ENCODE results near the gene MAP3K12. TPM values are rescaled to one million over a fixed set of nuclear protein-coding genes. Genes with fewer than 3 reads are reported as not detected.
"Not testable (repeated sequence)": the region's sequence is repeated elsewhere in the genome, so short reads cannot be mapped to it uniquely, and the experiment has no call there.

The MAP3K12 gene
- total and polyA plus RNA-seq, 5 donors, result 7.7 to 9.6 (median 9.2) TPM

DNA sequence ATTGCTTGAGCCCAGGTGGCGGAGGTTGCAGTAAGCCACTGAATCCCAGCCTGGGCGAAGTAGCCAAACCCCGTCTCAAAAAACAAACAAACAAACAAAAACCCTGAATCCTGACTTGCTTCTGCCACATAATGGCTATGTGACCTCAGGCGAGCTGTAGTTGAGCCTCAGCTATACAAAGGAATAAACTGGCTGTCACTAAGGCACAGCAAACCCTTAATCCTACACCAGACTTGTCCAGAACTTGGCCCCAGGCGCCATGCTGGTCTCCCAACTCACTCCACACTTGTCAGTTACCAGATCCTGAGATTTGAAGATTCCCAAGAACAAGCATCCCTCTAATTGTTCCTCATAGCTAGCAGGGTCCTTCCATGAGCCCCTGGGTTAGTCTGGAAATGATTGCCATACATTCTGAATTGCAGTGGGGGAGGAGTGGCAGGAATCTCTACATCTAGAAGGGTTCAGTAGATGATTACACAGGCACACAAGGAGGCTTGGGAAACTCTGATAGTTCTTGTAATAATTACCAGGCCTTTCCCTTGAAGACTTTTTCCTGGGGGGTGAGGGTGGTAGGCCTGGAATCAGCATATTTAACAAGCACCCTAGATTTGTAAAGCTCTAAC, 9.9 kb downstream of the MAP3K12 start:
- no peak for ATAC-seq
- H3K4me3 ChIP-seq (ENCODE audit: low read length), result no peak overlapping the region

GRCh38 chr12:53486736-53487487, 12.3 kb downstream of the MAP3K12 start:
- Histone ChIP-seq H3K27ac (ENCODE audit: low read length) (no peak overlapping the region), H3K4me3 (ENCODE audit: low read length) (no peak overlapping the region), H3K27me3 (ENCODE audit: control insufficient read depth, insufficient read depth) (no peaks in the 10 kb centered on the region), H3K4me1 (ENCODE audit: control insufficient read depth, insufficient read depth, low read length) (no peaks in the 10 kb centered on the region), H3K9me3 (ENCODE audit: control insufficient read depth, low read length) (no peaks in the 10 kb centered on the region)
- peak in 1 of 3 donors; percentile 64 for DNase-seq
- peak in 1 of 2 donors; percentile 3 for ATAC-seq
- WGBS, result 79% methylated on average over 17 of the region's 17 CpGs
- intact Hi-C loops (cut with DNase I), result no loop called here

More for the DNA sequence above, 9.9 kb downstream of the MAP3K12 start:
- Histone ChIP-seq H3K4me1 (ENCODE audit: control insufficient read depth, insufficient read depth, low read length) (peaks cover 4% of the 10 kb centered on the region), H3K27me3 (ENCODE audit: control insufficient read depth, insufficient read depth) (no peaks in the 10 kb centered on the region), H3K9me3 (ENCODE audit: control insufficient read depth, low read length) (no peaks in the 10 kb centered on the region), H3K27ac (ENCODE audit: low read length) (no peak overlapping the region)
- 95% methylated on average over 5 of the region's 5 CpGs for WGBS
- no peak for DNase-seq
- intact Hi-C loops (cut with DNase I), result no loop called here

DNA sequence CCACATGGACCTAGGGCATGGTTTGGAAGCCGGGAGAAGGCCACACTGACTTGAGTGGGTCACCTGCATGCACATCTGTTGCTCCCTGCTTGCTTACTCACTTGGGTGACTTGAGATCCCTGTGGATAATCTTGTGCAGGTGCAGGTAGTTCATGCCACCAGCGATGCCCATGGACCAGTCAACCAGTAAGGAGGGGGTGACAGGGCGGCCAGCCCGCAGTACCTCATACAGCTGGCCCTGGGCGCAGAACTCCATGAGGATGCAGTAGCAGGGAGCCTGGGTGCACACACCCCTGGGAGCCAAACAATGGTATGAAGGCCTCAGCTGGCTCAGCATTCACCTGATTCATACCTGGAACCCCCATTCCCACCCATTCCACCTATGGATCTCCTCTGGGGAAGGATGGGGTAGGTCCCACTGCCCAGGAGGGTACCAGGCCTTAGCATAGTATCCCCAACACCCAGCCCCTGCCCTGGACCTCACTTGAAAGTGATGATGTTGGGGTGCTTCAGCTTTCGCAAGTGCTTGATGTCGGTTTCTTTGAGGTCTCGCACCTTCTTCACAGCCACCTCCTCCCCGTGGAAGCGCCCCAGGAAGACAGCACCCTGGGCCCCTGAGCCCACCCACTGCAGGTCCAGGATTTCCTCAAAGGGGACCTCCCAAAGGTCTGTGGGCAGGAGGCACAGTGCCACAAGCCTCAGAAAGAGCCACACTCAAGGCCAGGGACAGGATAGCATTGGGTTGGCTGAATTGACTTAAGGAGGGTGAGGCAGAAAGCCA, 13.1 kb downstream of the MAP3K12 start:
- H3K27ac ChIP-seq (ENCODE audit: low read length), result no peak overlapping the region
- WGBS, result 93% methylated on average over 10 of the region's 10 CpGs
- intact Hi-C loops (cut with DNase I), result no loop called here

DNA sequence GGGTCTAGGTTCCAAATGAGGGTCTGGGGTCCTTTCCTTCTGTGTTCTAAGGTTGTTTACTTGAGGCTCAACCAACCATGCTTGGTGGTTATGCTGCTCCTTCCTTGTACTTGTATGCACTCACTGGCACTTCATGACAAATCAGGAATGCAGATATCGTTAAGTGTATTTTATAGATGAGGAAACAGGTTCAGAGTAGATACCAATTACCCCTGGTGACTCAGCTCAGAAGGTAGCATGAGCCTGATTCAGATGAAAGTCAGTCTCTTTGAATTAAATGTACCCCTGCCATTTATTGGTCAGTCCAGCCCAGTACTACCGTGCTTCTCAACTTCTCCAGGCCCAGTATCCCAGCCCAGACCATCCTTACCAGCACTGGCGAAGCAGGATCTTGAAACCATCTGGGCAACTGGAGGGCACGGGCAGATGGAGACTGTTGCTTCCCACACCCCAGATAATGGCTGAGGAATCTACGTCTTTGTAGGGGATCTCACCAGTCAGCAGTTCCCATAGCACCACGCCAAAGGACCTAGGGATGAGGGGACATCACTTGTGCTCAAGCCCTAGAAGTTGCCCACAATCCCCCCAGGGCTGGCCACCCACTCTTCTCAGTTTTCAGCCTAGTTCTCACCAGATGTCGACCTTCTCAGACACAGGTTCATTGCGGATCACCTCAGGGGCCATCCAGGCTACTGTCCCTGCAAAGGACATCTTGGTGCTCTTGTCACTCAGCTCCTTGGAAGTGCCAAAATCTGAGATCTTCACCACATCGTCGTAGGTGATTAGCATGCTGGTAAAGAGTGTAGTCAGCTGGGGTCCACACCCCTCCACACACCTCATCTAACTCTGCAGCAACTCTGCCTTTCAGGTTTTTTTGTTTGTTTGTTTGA, 14.3 kb downstream of the MAP3K12 start:
- intact Hi-C loops (cut with DNase I), result no loop called here
- Histone ChIP-seq H3K4me3 (ENCODE audit: low read length) (no peak overlapping the region), H3K4me1 (ENCODE audit: control insufficient read depth, insufficient read depth, low read length) (no peaks in the 10 kb centered on the region), H3K9me3 (ENCODE audit: control insufficient read depth, low read length) (no peaks in the 10 kb centered on the region), H3K27me3 (ENCODE audit: control insufficient read depth, insufficient read depth) (no peaks in the 10 kb centered on the region), H3K27ac (ENCODE audit: low read length) (no peak overlapping the region)
- DNase-seq (no peak), ATAC-seq (no peak)
- 77% methylated on average over 10 of the region's 10 CpGs for WGBS

More for the DNA sequence above, 13.1 kb downstream of the MAP3K12 start:
- H3K9me3 ChIP-seq (ENCODE audit: control insufficient read depth, low read length), result no peaks in the 10 kb centered on the region
- H3K4me1 ChIP-seq (ENCODE audit: control insufficient read depth, insufficient read depth, low read length), result no peaks in the 10 kb centered on the region
- no peak overlapping the region for H3K4me3 ChIP-seq (ENCODE audit: low read length)
- DNase-seq (peak in 1 of 3 donors; percentile 47), ATAC-seq (no peak)
- H3K27me3 ChIP-seq (ENCODE audit: control insufficient read depth, insufficient read depth), result no peaks in the 10 kb centered on the region

- DNase-seq (no peak), ATAC-seq (no peak)
- no peak overlapping the region for H3K4me3 ChIP-seq (ENCODE audit: low read length)
- WGBS, result 89% methylated on average over 4 of the region's 4 CpGs
- intact Hi-C loops (cut with DNase I), result no loop called here
- no peaks in the 10 kb centered on the region for H3K4me1 ChIP-seq (ENCODE audit: control insufficient read depth, insufficient read depth, low read length)
- no peaks in the 10 kb centered on the region for H3K27me3 ChIP-seq (ENCODE audit: control insufficient read depth, insufficient read depth)
- H3K9me3 ChIP-seq (ENCODE audit: control insufficient read depth, low read length), result no peaks in the 10 kb centered on the region
- H3K27ac ChIP-seq (ENCODE audit: low read length), result no peak overlapping the region
These were observed 15.3 kb downstream of the MAP3K12 start for GRCh38 chr12:53483979-53484377.

GRCh38 chr12:53483225-53483978, 15.9 kb downstream of the MAP3K12 start:
- WGBS, result 67% methylated on average over 9 of the region's 9 CpGs
- intact Hi-C loops (cut with DNase I), result no loop called here
- Histone ChIP-seq H3K27ac (ENCODE audit: low read length) (no peak overlapping the region), H3K9me3 (ENCODE audit: control insufficient read depth, low read length) (no peaks in the 10 kb centered on the region), H3K4me1 (ENCODE audit: control insufficient read depth, insufficient read depth, low read length) (no peaks in the 10 kb centered on the region), H3K27me3 (ENCODE audit: control insufficient read depth, insufficient read depth) (no peaks in the 10 kb centered on the region), H3K4me3 (ENCODE audit: low read length) (no peak overlapping the region)
- ATAC-seq (peak in 1 of 2 donors; percentile 5), DNase-seq (peak in 1 of 3 donors; percentile 26)

GRCh38 chr12:53482626-53483168, 16.6 kb downstream of the MAP3K12 start:
- H3K4me1 ChIP-seq (ENCODE audit: control insufficient read depth, insufficient read depth, low read length), result no peaks in the 10 kb centered on the region

GRCh38 chr12:53481939-53482586, 17.2 kb downstream of the MAP3K12 start:
- ATAC-seq, result no peak
- Histone ChIP-seq H3K27me3 (ENCODE audit: control insufficient read depth, insufficient read depth) (no peaks in the 10 kb centered on the region), H3K4me1 (ENCODE audit: control insufficient read depth, insufficient read depth, low read length) (no peaks in the 10 kb centered on the region), H3K4me3 (ENCODE audit: low read length) (no peak overlapping the region), H3K9me3 (ENCODE audit: control insufficient read depth, low read length) (no peaks in the 10 kb centered on the region), H3K27ac (ENCODE audit: low read length) (no peak overlapping the region)
- intact Hi-C loops (cut with DNase I), result no loop called here
- WGBS, result 69% methylated on average over 9 of the region's 9 CpGs
- DNase-seq, result no peak

More at GRCh38 chr12:53482626-53483168, 16.6 kb downstream of the MAP3K12 start:
- WGBS, result 70% methylated on average over 18 of the region's 18 CpGs
- H3K9me3 ChIP-seq (ENCODE audit: control insufficient read depth, low read length), result no peaks in the 10 kb centered on the region
- no peaks in the 10 kb centered on the region for H3K27me3 ChIP-seq (ENCODE audit: control insufficient read depth, insufficient read depth)
- DNase-seq, result peak in 2 of 3 donors; percentile 37 to 62
- no peak overlapping the region for H3K27ac ChIP-seq (ENCODE audit: low read length)
- intact Hi-C loops (cut with DNase I), result no loop called here
- peak; percentile 23 to 30 for ATAC-seq
- H3K4me3 ChIP-seq (ENCODE audit: low read length), result no peak overlapping the region

DNA sequence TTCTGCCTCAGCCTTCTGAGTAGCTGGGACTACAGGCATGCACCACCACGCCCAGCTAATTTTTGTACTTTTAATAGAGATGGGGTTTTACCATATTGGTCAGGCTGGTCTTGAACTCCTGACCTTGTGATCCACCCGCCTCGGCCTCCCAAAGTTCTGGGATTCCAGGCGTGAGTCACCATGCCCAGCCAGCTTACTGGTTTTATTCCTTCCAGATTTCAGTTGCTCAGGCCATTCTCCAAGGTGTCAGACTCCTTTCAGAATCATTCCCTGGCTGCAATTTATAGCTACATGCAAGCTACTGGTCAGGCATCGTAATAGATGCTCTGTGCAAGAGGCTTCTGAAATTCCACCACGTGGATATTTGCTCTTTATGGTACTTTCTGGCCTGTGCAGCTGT, 17.8 kb downstream of the MAP3K12 start:
- intact Hi-C loops (cut with DNase I); H3K27me3 ChIP-seq (ENCODE audit: control insufficient read depth, insufficient read depth); H3K9me3 ChIP-seq (ENCODE audit: control insufficient read depth, low read length); ATAC-seq; H3K4me1 ChIP-seq (ENCODE audit: control insufficient read depth, insufficient read depth, low read length); H3K4me3 ChIP-seq (ENCODE audit: low read length); DNase-seq; H3K27ac ChIP-seq (ENCODE audit: low read length): not testable (repeated sequence)
- 61% methylated on average over 6 of the region's 6 CpGs for WGBS

Data from right cardiac atrium (tissue), 5 donors.